ENCODE results near the gene PLXDC2.
"Not testable (repeated sequence)": the region's sequence is repeated elsewhere in the genome, so short reads cannot be mapped to it uniquely, and the experiment has no call there.

Gene PLXDC2

DNA sequence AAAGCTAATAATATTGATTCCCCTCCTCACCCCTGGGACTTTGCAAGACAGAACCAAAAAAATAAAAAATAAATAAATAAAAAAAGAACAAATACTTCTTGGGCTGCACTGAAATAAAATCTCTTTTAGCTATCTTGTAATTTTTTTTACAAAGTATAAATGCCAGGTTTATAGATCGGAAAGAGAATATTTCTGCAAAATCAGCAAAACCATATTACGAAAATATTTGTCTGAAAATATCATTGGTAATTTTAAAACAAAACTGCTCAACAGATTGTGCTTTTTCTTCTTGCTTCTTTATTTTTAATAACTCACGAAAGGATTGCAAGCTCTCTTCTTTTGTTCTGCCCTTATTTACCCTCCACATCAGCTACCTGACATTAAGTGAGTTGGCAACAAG lies 213.3 kb downstream of the PLXDC2 start:
- DNase-seq (ENCODE audit: low read depth in 2 of 2, low spot score in 1 of 2) = no peak

DNA sequence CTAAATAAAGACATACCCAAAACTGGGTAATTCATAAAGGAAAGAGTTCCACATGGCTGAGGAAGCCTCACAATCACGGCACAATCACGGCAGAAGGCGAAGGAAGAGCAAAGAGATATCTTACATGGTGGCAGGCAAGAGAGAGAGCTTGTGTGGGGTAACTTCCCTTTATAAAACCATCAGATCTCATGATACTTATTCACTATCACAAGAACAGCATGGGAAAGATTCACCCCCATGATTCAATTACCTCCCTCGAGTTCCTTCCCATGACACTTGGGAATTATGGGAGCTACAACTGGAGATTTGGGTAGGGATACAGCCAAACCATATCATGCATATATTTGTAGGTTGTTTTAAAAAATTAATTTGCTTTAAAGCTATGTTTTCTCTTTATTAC lies 217.2 kb downstream of the PLXDC2 start:
- no peak for DNase-seq (ENCODE audit: low read depth in 2 of 2, low spot score in 1 of 2)

DNA sequence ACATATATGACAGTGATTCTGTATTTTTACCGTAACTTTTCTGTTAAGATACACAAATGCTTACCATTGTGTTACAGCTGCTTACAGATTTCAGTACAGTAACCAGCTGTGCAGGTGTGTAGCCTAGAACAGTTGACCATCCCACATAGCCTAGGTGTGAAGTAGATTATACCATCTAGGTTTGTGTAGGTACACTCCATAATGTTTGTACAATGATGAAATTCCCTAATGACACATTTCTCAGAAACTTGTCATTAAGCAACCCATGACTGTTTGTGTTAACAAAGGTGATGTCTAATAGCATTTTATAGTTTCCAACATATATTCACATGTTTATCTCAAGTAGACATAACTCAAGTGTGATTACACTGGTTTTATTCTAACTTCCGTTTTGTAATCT lies 218.5 kb downstream of the PLXDC2 start:
- DNase-seq (ENCODE audit: low read depth in 2 of 2, low spot score in 1 of 2) = no peak

DNA sequence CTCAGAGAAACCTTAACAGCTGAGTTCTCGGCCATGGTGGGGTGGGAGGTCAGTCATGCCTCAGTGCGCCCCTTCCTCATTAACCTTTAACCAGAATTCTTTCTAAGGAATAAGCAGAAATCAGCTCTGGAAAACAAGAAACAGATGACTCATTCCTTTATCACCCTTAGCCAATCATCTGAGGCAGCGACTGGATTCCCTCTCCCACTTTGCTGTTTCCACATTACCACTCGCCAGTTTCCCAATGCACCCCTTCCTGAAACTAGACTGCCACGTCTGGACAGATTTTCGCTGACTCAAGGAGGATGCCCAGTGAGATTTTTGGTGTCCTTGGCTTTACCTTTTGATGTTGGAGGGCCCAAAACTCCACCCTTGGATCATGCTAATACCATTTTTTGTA lies 223.8 kb downstream of the PLXDC2 start:
- no peak for DNase-seq (ENCODE audit: low read depth in 2 of 2, low spot score in 1 of 2)

DNA sequence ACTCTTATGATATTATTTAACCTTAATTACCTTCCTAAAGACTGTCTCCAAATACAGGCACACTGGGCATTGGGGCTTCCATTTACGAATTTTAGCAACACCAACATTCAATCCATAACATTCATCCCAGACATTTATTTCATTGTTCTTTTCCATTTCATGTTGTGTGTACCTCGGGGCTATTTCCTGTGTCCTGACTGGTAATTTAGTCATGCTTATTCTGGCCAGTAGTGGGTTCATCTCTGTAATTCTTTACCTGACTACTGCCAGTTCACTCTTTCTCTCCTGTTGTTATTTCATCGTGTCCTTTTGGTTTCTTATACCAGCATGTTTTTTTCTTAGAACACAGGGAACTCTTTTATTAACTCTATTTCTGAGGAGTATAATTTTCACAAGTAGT lies 225.7 kb downstream of the PLXDC2 start:
- DNase-seq (ENCODE audit: low read depth in 2 of 2, low spot score in 1 of 2) = no peak

DNA sequence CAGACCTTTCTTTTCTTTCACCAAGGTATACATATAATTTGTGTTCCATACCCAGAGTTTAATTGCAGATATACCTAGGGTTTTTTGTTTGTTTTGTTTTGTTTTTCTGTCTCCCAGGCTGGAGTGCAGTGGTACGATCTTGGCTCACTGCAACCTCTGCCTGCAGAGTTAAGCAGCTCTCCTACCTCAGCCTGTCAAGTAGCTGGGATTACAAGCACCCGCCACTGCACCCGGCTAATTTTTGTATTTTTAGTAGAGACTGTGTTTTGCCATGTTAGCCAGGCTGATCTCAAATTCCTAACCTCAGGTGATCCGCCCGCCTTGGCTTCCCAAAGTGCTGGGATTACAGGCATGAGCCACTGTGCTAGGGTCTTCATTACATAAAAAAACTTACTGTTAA lies 228.9 kb downstream of the PLXDC2 start:
- not testable (repeated sequence) for DNase-seq (ENCODE audit: low read depth in 2 of 2, low spot score in 1 of 2)

DNA sequence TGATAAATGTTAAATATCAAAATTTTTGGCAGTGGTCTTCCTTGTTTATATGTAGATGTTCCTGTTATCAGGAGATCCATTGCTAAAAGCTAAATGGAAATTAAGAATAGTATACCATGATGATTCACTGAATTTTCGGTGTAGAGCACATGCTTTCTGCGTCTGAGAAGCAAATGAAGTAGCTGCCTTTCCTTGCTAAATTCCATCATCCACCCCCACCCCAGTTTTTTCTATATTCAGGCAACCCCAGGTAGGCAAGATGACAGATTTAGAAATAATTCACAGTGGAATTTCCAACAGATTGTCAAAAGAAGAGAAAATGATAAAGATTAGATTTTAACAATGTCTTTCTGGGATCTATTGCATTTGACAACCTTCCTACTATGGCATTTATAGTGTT lies 231.9 kb downstream of the PLXDC2 start:
- DNase-seq (ENCODE audit: low read depth in 2 of 2, low spot score in 1 of 2) = no peak

DNA sequence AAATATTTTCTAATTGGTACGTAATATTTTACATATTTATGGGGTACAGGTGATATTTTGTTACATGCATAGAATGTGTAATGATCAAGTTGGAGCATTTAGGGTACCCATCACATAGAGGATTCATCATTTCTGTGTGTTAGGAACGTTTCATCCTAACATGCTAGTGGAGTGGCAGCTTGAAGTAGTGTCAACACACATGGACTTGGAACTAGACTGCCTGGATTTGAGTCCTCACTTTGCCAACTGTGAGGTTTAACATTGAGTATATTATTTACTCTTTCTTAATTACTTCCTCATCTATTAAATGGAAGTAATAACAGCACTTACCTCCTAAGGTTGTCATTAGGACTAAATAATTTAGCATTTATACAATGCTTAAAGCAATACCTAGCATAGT lies 241.9 kb downstream of the PLXDC2 start:
- no peak for DNase-seq (ENCODE audit: low read depth in 2 of 2, low spot score in 1 of 2)

DNA sequence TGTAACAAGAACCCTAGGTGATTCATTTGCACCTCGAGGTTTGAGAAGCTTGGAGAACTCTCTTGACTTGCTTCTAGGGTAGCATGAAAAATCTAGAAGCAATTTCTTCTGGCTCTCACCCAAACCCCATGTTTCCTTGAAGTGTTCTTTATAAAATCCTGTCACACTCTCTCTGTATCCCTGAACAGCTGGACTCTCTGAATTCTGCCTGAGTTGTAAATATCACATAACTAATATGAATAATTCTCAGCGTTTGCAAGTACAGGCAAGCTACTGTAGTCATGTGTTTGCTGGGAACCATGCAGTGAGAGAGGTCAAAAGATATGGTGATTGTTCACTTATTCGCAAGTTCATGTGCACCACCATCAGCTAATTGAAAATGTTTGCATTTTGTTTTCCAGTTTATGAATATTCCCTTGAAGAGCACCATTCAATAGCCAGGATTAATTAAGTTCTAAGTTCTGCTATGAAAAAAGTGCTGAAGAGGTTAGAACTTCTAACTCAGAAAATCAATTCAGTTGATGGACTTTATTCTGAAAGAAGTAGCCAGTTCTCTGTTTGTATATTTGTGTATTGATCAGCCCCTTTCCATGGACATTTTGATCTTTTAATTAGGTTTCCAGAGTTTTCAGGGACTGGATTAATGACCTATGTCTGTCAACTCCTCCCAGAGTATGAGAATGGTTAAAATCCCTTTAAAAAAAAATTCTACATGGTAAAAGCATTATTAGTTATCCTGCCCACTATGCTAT lies 243.0 kb downstream of the PLXDC2 start:
- DNase-seq (ENCODE audit: low read depth in 2 of 2, low spot score in 1 of 2) = no peak

DNA sequence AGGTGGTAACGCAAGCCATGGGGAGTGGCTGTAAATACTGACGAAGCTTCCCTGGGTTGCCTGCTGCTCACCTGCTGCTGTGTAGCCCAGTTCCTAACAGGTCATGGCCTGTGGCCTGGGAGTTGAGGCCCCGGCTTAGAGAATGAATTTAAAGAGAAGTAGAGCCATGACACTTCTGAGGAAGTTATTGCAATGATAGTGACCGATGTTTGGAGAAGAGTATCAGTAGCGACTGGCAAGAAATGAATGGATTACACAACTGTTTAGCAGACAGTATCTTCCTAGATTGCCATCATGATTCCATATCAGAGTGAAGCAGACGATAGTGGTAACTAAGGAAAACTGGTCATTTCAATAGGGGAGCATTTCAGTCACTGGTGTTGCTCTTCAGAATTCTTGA lies 249.6 kb downstream of the PLXDC2 start:
- DNase-seq (ENCODE audit: low read depth in 2 of 2, low spot score in 1 of 2) = no peak

DNA sequence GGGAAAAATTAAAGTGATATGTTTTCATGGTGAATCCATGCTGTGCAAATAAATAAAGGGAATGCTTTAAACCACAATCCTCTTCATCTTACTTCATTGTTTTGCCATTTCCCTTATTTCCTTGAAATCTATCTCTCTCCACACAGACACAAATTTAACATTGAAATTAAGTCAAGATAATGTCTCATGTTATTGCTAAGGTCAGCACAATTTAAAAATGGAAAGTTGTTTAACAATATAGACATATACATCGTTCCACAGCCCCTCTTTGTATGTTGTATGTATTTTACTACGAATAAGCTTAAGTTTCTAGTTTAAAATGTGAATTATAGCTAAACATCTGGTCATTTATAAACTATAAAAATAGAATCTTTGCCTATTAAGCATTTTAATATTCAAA lies 256.9 kb downstream of the PLXDC2 start:
- DNase-seq (ENCODE audit: low read depth in 2 of 2, low spot score in 1 of 2) = no peak

DNA sequence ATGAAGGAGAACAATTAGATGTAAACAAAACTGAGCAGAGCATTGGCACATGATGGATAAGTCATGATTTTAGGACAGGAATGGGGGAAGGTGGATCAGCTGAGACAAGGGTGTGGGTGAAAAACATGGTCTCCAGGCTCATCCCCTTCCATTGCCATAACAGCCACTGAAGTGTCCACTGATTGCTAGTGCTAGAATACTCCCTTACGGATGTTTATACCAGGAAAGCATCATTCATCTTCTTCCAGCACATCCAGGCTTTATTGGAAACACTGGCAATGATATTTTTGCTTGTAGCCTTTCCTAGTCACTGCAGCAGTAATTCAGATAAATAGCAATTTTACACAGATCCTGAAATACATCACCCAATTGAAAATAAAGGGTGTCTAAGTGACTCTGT lies 259.5 kb downstream of the PLXDC2 start:
- no peak for DNase-seq (ENCODE audit: low read depth in 2 of 2, low spot score in 1 of 2)

DNA sequence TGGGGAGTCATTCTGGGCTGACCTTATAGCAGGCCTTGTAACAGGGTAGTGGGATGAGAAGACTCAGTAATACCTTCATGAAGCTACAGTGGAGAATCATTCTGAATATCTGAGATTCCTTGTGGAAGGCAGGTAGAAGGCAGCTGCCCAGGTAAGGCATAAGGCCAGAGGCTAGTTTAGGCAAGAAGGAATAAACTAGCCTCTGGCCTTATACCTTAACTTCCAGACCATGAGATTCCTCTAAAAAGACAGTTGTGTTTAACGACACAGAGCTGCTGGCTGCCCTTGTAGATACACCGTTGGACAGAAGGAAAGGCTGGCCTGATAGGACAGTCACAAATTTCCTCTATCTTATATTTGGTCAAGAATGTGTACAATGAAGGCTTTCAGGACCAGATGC lies 268.2 kb downstream of the PLXDC2 start:
- no peak for DNase-seq (ENCODE audit: low read depth in 2 of 2, low spot score in 1 of 2)

DNA sequence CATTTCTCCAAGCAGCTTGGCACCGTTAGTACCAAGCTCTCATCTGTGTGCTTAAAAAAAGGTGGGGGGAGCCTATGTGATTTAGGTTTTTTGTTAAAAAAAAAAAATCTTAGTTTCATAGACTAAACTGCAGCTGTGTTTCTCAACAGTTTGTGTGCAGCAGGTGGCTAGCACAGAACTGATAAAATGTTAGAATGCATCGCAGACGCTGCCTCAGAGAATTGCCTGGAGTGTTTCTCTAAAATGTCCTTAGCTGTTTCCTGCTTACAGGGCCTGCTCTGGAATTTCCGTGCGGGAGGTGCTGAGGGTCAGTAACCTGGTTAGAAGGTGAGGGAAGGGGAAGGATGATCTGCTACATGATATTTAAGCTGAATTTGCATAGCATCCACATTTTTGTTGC lies 268.9 kb downstream of the PLXDC2 start:
- DNase-seq (ENCODE audit: low read depth in 2 of 2, low spot score in 1 of 2) = no peak

DNA sequence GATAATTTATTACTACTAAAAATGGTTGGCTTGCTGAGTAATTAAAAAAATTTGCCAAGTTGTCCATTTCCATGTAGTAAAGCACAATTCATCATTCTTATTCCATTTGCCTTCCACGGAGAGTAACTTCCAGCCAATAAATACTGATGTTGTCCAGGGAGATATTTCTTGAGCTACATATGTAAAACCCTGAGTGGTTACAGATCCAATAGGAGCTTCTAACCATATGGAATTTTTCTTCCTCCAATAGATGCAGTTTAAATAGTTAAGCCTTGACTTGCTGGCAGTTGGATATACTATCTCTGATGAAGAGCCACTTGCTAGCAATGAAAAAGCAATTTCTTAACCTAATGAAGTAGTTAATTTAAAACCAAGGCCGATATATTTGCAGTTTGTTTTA lies 271.1 kb downstream of the PLXDC2 start:
- DNase-seq (ENCODE audit: low read depth in 2 of 2, low spot score in 1 of 2) = no peak

DNA sequence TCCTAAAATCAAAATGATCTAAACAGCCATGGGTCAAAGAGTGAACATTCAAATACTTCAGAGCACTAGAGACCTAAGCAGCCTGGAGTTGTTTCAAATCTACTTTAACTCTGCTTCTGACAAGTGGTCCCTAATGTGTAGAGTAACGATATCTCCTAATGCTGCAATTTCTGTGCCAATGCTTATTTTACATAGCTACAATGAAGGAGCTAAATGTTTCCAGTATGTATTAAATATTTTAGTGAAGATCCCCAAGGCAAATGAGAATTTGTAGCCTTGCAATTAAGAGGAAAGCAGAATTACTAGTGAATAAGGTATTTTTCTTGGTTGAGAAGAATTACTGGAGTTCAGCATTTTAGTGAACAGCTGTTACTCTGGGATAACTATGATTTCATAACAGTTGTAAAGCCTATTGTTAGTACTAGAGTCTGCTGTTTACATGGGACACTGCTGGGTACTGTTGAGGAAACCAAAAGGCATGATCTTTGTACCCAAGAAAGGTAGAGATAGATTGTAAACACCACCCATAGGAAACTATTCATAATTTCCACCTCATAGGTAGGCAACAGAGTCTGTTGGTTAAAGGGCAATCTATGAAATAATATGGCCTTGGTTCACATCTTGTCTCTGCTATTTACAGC lies 271.9 kb downstream of the PLXDC2 start:
- no peak for DNase-seq (ENCODE audit: low read depth in 2 of 2, low spot score in 1 of 2)

DNA sequence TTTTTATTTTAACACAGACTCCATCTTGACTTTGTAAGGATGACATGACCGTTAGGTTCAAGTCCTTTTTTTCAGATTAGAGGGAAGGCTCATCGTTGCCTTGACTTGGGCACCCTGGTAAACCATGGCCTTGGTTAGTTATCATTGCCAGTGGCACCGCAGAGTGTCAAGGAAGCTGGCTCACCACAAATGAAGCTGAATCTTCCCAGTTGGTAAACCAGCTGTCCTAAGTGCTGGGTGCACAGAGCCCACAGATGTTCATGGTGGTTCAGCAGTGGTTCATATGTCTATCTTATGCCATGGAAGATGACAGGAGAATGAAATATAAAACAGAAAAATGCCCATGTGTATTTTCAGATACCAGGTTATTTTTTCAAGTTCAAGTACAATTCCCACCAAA lies 273.6 kb downstream of the PLXDC2 start:
- DNase-seq (ENCODE audit: low read depth in 2 of 2, low spot score in 1 of 2) = no peak

DNA sequence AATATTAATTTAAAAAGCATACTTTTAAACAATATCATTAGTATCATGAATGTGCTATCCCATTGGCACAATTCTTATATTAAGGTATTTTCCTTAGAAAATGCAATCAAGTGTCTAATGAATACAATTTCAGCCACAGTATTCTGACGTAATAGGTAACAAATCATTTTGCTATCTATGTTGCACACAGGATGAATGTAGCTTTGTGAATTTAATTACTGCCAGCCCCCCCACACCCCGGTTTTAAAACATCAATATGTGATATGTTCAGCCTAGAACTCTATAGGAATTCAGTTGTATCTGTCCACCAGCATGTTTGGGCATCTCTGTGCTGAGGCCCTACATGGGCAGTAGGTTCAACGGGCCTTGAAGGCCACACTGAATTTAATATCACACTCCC lies 274.6 kb downstream of the PLXDC2 start:
- DNase-seq (ENCODE audit: low read depth in 2 of 2, low spot score in 1 of 2) = no peak

DNA sequence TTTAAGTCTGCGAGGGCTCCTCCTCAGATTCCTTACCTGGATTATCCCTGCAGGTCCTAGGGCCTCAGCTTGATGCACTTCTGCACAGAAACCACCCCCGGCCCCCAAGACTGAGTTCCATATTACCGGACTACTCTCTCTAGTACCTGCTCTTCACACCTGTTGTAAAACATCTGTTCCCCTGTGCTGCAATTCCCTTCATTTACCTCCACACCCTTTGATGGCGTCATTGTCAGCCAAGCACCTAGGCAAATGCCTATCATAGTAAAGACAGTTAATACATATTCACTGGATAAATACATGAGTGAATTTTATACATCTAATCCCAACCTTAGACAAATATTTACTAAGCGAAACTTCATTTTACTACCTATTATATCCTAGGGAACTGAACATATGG lies 275.5 kb downstream of the PLXDC2 start:
- DNase-seq (ENCODE audit: low read depth in 2 of 2, low spot score in 1 of 2) = no peak

DNA sequence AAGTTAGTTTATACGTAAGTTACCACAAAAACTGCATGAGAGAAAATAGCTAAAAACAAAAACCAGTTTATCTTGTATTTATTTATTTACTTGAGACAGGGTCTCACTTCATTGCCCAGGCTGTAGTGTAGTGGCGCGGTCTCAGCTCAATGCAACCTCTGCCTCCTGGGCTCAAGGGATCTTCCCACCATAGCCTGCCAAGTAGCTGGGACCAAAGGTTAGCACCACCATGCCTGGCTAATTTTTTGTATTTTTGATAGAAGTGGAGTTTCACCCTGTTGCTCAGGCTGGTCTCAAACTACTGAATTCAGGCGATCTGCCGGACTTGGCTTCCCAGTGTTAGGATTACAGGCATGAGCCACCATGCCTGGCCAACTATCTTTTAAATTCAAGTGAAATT lies 277.4 kb downstream of the PLXDC2 start:
- DNase-seq (ENCODE audit: low read depth in 2 of 2, low spot score in 1 of 2) = no peak

DNA sequence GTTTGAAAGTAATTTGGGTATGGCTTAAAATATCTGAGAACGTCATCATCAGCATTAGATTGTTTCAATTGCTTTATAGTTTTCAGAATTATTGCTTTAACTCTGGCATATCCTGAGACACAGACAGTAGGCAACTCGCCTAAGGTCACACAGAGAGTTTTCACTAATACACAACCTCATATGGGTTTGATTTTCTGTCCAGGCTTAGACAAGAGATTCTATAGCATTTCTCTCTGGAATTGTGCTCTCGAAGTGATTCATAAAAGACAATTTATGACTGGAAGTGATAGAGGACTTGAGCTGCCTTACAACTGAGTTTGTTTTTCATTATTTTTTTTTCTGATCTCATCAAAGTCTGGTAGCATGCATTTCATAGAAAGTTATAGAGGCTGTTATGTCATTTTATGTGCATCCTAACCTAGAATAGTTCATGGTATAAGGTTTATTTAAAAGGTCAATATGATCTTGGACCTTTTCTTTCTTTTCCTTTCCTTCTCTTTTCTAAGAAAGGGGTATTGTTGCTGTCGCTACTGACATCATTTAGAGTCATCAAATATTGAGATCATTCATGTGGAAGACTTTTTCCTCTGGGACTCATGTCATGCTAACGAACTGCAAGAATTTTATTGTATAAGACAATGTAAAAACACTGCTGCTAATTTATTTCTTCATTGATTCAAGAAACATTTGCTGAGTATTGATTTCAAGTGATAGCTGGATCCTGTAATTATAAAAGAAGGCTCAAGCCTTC lies 278.2 kb downstream of the PLXDC2 start:
- no peak for DNase-seq (ENCODE audit: low read depth in 2 of 2, low spot score in 1 of 2)

DNA sequence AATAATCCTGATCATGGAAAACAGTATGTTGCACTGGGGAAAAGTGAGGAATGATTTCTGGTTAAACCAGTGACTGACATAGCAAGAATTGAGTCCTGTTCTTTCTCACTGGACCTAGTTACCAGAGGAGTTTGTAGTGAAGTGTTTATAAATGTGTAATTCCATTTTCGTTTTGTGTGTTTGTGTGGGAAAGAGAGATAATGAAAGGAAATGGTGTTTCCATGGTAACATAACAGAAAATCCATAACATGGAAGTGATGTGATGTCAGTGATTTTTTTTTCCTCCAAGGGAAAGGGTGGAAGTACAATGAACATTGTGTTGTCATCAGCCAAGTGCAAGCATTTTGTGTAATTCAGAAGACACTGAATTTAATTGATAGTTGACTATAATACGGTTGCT lies 283.9 kb downstream of the PLXDC2 start:
- DNase-seq (ENCODE audit: low read depth in 2 of 2, low spot score in 1 of 2) = no peak

Data from stimulated activated CD8-positive, alpha-beta memory T cell treated with anti-CD3 and anti-CD28 coated beads, Interleukin-4, amount 100 ng/mL, for 4 hours (primary cell).